ENCODE measurements around the gene NAALADL2.

DNA sequence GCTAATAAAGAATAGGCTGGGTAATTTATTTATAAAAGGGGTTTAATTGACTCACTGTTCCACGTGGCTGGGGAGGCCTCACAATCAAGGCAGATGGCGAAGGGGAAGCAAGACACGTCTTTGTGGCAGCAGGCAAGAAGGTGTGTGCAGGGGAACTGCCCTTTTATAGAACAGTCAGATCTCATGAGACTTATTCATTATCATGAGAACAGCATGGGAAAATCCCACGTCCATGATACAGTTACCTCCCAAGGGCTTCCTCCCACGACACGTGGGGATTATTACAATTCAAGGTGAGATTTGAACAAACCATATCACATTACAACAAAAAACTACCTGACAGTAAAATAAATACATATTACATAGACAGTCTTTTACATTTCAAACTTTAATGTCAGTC is 414.9 kb downstream of the NAALADL2 start:
- TF ChIP-seq, protein P1, sequence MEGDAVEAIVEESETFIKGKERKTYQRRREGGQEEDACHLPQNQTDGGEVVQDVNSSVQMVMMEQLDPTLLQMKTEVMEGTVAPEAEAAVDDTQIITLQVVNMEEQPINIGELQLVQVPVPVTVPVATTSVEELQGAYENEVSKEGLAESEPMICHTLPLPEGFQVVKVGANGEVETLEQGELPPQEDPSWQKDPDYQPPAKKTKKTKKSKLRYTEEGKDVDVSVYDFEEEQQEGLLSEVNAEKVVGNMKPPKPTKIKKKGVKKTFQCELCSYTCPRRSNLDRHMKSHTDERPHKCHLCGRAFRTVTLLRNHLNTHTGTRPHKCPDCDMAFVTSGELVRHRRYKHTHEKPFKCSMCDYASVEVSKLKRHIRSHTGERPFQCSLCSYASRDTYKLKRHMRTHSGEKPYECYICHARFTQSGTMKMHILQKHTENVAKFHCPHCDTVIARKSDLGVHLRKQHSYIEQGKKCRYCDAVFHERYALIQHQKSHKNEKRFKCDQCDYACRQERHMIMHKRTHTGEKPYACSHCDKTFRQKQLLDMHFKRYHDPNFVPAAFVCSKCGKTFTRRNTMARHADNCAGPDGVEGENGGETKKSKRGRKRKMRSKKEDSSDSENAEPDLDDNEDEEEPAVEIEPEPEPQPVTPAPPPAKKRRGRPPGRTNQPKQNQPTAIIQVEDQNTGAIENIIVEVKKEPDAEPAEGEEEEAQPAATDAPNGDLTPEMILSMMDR (IDR thresholded peaks at IDR 0.05) = no peak
- TF ChIP-seq POLR2A (IDR thresholded peaks at IDR 0.05) = no peak
